ENCODE data around the gene FGB.
"Not testable (repeated sequence)": the region's sequence is repeated elsewhere in the genome, so short reads cannot be mapped to it uniquely, and the experiment has no call there.

Gene FGB

GRCh38 chr4:154566639-154567204, 3.9 kb downstream of the FGB start:
- no peak for DNase-seq

GRCh38 chr4:154569028-154569427, 6.2 kb downstream of the FGB start:
- no peak for DNase-seq

GRCh38 chr4:154569584-154569983, 6.8 kb downstream of the FGB start:
- no peak for DNase-seq

- DNase-seq = no peak
These were observed 10.5 kb downstream of the FGB start for GRCh38 chr4:154573190-154573870.

- no peak for DNase-seq
These were observed 11.5 kb downstream of the FGB start for GRCh38 chr4:154574311-154574710.

- no peak for DNase-seq
These were observed 14.5 kb downstream of the FGB start for GRCh38 chr4:154577324-154577723.

GRCh38 chr4:154578919-154579318, 16.1 kb downstream of the FGB start:
- no peak for DNase-seq

GRCh38 chr4:154579927-154580326, 17.1 kb downstream of the FGB start:
- no peak for DNase-seq

GRCh38 chr4:154582723-154583122, 19.9 kb downstream of the FGB start:
- DNase-seq = no peak

GRCh38 chr4:154583230-154583629, 20.4 kb downstream of the FGB start:
- no peak for DNase-seq

GRCh38 chr4:154583677-154584076, 20.9 kb downstream of the FGB start:
- no peak for DNase-seq

GRCh38 chr4:154584259-154584658, 21.4 kb downstream of the FGB start:
- DNase-seq = no peak

- DNase-seq = no peak
These were observed 22.7 kb downstream of the FGB start for GRCh38 chr4:154585369-154586018.

- DNase-seq = no peak
These were observed 23.7 kb downstream of the FGB start for GRCh38 chr4:154586296-154587033.

GRCh38 chr4:154588198-154588597, 25.4 kb downstream of the FGB start:
- no peak for DNase-seq

GRCh38 chr4:154589296-154590197, 26.7 kb downstream of the FGB start:
- DNase-seq = no peak

- no peak for DNase-seq
These were observed 27.7 kb downstream of the FGB start, which contains the start of gene FGA for GRCh38 chr4:154590329-154591006. Gene FGA, minus strand, starts transcription at chr4:154590742. Its CDS starts 55 bp downstream, at chr4:154590687.

- DNase-seq = no peak
These were observed 29.1 kb downstream of the FGB start for GRCh38 chr4:154591890-154592289.

- DNase-seq = no peak
These were observed 31.1 kb downstream of the FGB start for GRCh38 chr4:154593868-154594267.

- not testable (repeated sequence) for DNase-seq
These were observed 31.5 kb downstream of the FGB start for GRCh38 chr4:154594343-154594742.

- DNase-seq = no peak
These were observed 33.0 kb downstream of the FGB start for GRCh38 chr4:154595807-154596206.

- not testable (repeated sequence) for DNase-seq
These were observed 34.5 kb downstream of the FGB start for GRCh38 chr4:154597281-154597680.
